HL-60 (cell line): ENCODE measurements around the gene MACROD2.

ENCODE experiments used
- DNase-seq, 2 experiments: peaks; one replicate each; pipeline ENCODE4 v3.0.0-alpha.2; 2010 to 2020; ENCODE audit warnings: low read depth in 1 of 2, low spot score in 1 of 2
- H3K27ac ChIP-seq: fragments of 250-450 bp; sonication (Bioruptor Pico); replicated peaks from 2 replicates; pipeline ENCODE4 v1.5.1; 2020; ENCODE audit warnings: mild to moderate bottlenecking, moderate library complexity
- H3K27me3 ChIP-seq: fragments of 250-450 bp; sonication (Bioruptor Pico); 2 replicates; pipeline ENCODE4 v1.5.1; 2021; ENCODE audit warnings: mild to moderate bottlenecking, moderate library complexity; ENCODE audit not compliant: insufficient read depth, poor library complexity, severe bottlenecking
- H3K4me3 ChIP-seq: replicated peaks from 2 replicates; pipeline ENCODE4 v1.5.1; 2011; ENCODE audit warnings: mild to moderate bottlenecking, control low read depth, low read length; ENCODE audit not compliant: insufficient read depth
- GABPA ChIP-seq: IDR thresholded peaks from 2 replicates; pipeline ENCODE4 v1.6.1; 2012; ENCODE audit warnings: low read depth
- POLR2AphosphoS5 ChIP-seq: IDR thresholded peaks from 2 replicates; pipeline ENCODE4 v1.6.1; 2012; ENCODE audit warnings: low read depth
- REST ChIP-seq: IDR thresholded peaks from 2 replicates; pipeline ENCODE4 v1.6.1; 2012; ENCODE audit warnings: low read depth; ENCODE audit not compliant: insufficient replicate concordance
- SPI1 ChIP-seq: IDR thresholded peaks from 2 replicates; pipeline ENCODE4 v1.6.1; 2012; ENCODE audit warnings: low read depth, mild to moderate bottlenecking, borderline replicate concordance
- TF ChIP-seq, protein P1 (sequence below): IDR thresholded peaks from one replicate; pipeline ENCODE4 v1.5.1; 2011; ENCODE audit warnings: low read length, control low read depth, inconsistent platforms; ENCODE audit not compliant: insufficient read depth

MACROD2 gene

DNA sequence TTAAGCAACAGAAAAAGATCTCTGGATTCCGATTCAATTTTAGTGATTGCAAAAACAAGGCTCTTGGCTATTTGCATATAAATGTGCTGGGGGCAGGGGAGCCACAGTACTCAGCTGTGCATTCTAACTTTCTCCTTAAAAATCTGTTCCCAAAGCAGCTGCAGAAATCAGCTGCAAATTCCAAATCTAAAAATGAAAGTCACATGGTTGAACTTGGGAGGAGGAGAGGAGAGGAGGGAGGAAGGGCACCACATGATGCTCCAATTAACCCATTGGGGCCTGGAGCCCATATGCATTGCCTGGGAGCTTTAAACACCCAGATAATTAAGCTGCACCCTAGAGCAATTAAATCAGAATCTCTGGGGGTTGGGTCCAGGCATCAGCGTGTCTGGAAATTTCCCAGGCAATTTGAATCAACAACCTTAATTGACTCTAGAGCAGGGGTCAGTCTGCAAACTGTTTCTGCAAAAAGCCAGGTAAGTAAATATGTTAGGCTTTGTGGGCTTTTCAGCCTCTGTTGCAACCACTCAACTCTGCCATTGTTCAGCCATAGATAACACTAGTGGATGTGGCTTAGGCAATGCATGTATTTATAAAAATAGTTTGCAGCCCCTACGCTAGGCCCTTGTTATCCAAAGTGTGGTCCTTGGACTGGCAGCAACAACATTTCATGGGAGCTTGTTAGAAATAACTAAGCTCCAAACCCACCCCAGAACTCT lies 2069.8 kb downstream of the MACROD2 start:
- H3K27ac ChIP-seq = no peak overlapping the region
- TF ChIP-seq REST (no peak), SPI1 (no peak), POLR2AphosphoS5 (no peak), GABPA (no peak)
- TF ChIP-seq, protein P1, sequence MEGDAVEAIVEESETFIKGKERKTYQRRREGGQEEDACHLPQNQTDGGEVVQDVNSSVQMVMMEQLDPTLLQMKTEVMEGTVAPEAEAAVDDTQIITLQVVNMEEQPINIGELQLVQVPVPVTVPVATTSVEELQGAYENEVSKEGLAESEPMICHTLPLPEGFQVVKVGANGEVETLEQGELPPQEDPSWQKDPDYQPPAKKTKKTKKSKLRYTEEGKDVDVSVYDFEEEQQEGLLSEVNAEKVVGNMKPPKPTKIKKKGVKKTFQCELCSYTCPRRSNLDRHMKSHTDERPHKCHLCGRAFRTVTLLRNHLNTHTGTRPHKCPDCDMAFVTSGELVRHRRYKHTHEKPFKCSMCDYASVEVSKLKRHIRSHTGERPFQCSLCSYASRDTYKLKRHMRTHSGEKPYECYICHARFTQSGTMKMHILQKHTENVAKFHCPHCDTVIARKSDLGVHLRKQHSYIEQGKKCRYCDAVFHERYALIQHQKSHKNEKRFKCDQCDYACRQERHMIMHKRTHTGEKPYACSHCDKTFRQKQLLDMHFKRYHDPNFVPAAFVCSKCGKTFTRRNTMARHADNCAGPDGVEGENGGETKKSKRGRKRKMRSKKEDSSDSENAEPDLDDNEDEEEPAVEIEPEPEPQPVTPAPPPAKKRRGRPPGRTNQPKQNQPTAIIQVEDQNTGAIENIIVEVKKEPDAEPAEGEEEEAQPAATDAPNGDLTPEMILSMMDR = no peak
- H3K27me3 ChIP-seq = no peaks in the 10 kb centered on the region
- H3K4me3 ChIP-seq = no peak overlapping the region
- no peak for DNase-seq

GRCh38 chr20:16066571-16066970 lies 2071.3 kb downstream of the MACROD2 start:
- no peaks in the 10 kb centered on the region for H3K27me3 ChIP-seq
- DNase-seq = no peak
- TF ChIP-seq GABPA = no peak
- TF ChIP-seq SPI1 = no peak
- TF ChIP-seq POLR2AphosphoS5 = no peak
- TF ChIP-seq REST = no peak
- TF ChIP-seq, protein P1 = no peak

DNA sequence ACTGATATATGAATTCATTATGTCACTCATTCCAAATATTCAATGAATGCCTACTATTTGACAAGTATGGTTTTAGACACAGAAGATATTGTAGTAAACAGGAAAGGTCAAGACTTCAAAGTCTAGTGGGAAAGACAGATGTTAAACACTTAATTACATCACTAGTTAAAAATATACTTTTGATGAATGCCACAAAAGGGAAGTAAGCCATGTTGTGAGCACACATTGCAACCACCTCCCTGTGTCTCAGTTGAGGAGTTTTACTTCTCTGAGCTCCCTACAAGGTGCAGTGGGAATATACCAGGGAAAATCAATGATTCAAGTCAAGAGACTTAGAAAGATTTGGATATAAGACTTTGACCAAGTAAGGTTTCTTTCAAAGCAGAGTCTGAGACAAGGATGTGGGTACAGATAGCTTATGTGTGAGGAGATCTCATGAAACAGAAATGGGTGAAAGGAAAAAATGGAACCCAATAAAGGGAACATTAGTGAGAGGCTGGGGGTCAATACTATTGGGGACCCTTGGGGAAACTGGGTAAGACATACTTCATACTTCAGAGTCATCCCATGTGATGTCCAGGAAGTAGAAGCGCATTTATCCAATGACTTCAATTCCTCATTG lies 2074.2 kb downstream of the MACROD2 start:
- no peaks in the 10 kb centered on the region for H3K27me3 ChIP-seq
- H3K27ac ChIP-seq = no peak overlapping the region
- TF ChIP-seq, protein P1 = no peak
- no peak for TF ChIP-seq REST
- TF ChIP-seq SPI1 = no peak
- no peak for TF ChIP-seq GABPA
- TF ChIP-seq POLR2AphosphoS5 = no peak
- H3K4me3 ChIP-seq = no peak overlapping the region
- DNase-seq = no peak

More at GRCh38 chr20:16066571-16066970, 2071.3 kb downstream of the MACROD2 start:
- Histone ChIP-seq H3K27ac (no peak overlapping the region), H3K4me3 (no peak overlapping the region)
